Loucy (cell line): ENCODE results near the gene C1orf167.

Source experiments
- H2AFZ ChIP-seq: fragments of 200-600 bp; sonication (generic); 2 replicates; pipeline ENCODE4 v1.6.0; 2016; ENCODE audit warnings: antibody characterized with exemption, mild to moderate bottlenecking, low read length, moderate library complexity
- H3F3A ChIP-seq: fragments of 200-600 bp; 2 replicates; pipeline ENCODE4 v1.6.0; 2016; ENCODE audit warnings: antibody characterized with exemption, low read depth, mild to moderate bottlenecking
- H3K27me3 ChIP-seq: fragments of 200-600 bp; sonication (generic); 2 replicates; pipeline ENCODE4 v1.6.1; 2014; ENCODE audit warnings: low read length, mild to moderate bottlenecking; ENCODE audit not compliant: insufficient read depth, poor library complexity, severe bottlenecking
- H3K36me3 ChIP-seq: fragments of 200-600 bp; sonication (generic); 2 replicates; pipeline ENCODE4 v1.6.1; 2016; ENCODE audit warnings: low read length; ENCODE audit not compliant: insufficient read depth
- H3K4me1 ChIP-seq: fragments of 200-600 bp; sonication (generic); 2 replicates; pipeline ENCODE4 v1.5.1; 2014; ENCODE audit warnings: low read length, mild to moderate bottlenecking; ENCODE audit not compliant: insufficient read depth, poor library complexity, severe bottlenecking
- H3K4me2 ChIP-seq: fragments of 200-600 bp; sonication (generic); 2 replicates; pipeline ENCODE4 v1.6.0; 2014; ENCODE audit warnings: antibody characterized with exemption, low read length, low read depth, mild to moderate bottlenecking; ENCODE audit not compliant: poor library complexity, severe bottlenecking
- H3K4me3 ChIP-seq: fragments of 200-600 bp; sonication (generic); 2 replicates; pipeline ENCODE4 v1.5.1; 2014; ENCODE audit warnings: low read length, mild to moderate bottlenecking, mixed read lengths; ENCODE audit not compliant: poor library complexity, severe bottlenecking
- H3K79me2 ChIP-seq: fragments of 200-600 bp; sonication (generic); 2 replicates; pipeline ENCODE4 v1.6.1; 2014; ENCODE audit warnings: low read length; ENCODE audit not compliant: insufficient read depth
- H3K9ac ChIP-seq: fragments of 200-600 bp; sonication (generic); 2 replicates; pipeline ENCODE4 v1.6.0; 2014; ENCODE audit warnings: mild to moderate bottlenecking, low read depth, low read length, moderate library complexity; ENCODE audit not compliant: poor library complexity, severe bottlenecking
- H3K9me2 ChIP-seq: fragments of 200-600 bp; sonication (generic); replicated peaks from 2 replicates; pipeline ENCODE4 v1.6.1; 2016; ENCODE audit warnings: low read depth, low read length, mixed read lengths
- H3K9me3 ChIP-seq: fragments of 200-600 bp; sonication (generic); 2 replicates; pipeline ENCODE4 v1.6.1; 2014; ENCODE audit warnings: mild to moderate bottlenecking, antibody characterized with exemption, low read length, low read depth; ENCODE audit not compliant: insufficient read depth
- H4K20me1 ChIP-seq: fragments of 200-600 bp; sonication (generic); 2 replicates; pipeline ENCODE4 v1.6.0; 2014; ENCODE audit warnings: antibody characterized with exemption, low read length, mild to moderate bottlenecking; ENCODE audit not compliant: insufficient read depth, poor library complexity, severe bottlenecking
- CTCF ChIP-seq: fragments of 200-600 bp; sonication (generic); conservative IDR thresholded peaks from 2 replicates; pipeline ENCODE4 v1.5.1; 2014; ENCODE audit warnings: mild to moderate bottlenecking, antibody characterized with exemption, low read length
- EZH2phosphoT487 ChIP-seq: fragments of 200-600 bp; IDR thresholded peaks from 2 replicates; pipeline ENCODE4 v1.6.1; 2018; ENCODE audit warnings: antibody characterized with exemption, mild to moderate bottlenecking, moderate library complexity, borderline replicate concordance

The C1orf167 gene

GRCh38 chr1:11796036-11796828, 34.2 kb downstream of the C1orf167 start:
- Histone ChIP-seq H2AFZ (no peak overlapping the region), H3K4me1 (no peaks in the 10 kb centered on the region), H3K9ac (no peak overlapping the region), H3K4me3 (no peak overlapping the region), H3K27me3 (no peaks in the 10 kb centered on the region), H3F3A (no peaks in the 10 kb centered on the region), H3K36me3 (0 out of 2 replicates have a peak, but pooled peaks cover 3% of the 10 kb centered on the region), H4K20me1 (no peaks in the 10 kb centered on the region), H3K9me2 (no peaks in the 10 kb centered on the region), H3K4me2 (no peak overlapping the region), H3K9me3 (no peaks in the 10 kb centered on the region), H3K79me2 (no peaks in the 10 kb centered on the region; the same call in 1 of the 2 replicates)
- TF ChIP-seq CTCF = no peak
- no peak for TF ChIP-seq EZH2phosphoT487

GRCh38 chr1:11797525-11798216, 35.7 kb downstream of the C1orf167 start:
- Histone ChIP-seq H3K79me2 (peaks cover 6% of the 10 kb centered on the region; the same call in 1 of the 2 replicates), H3K9ac (no peak overlapping the region), H3F3A (no peaks in the 10 kb centered on the region), H3K27me3 (no peaks in the 10 kb centered on the region), H4K20me1 (no peaks in the 10 kb centered on the region), H3K4me3 (no peak overlapping the region), H3K9me3 (no peaks in the 10 kb centered on the region), H3K4me1 (peaks cover 10% of the 10 kb centered on the region), H2AFZ (no peak overlapping the region), H3K9me2 (no peaks in the 10 kb centered on the region), H3K4me2 (no peak overlapping the region), H3K36me3 (0 out of 2 replicates have a peak, but pooled peaks cover 3% of the 10 kb centered on the region)
- no peak for TF ChIP-seq EZH2phosphoT487
- TF ChIP-seq CTCF = no peak

GRCh38 chr1:11799099-11799498, 37.1 kb downstream of the C1orf167 start:
- Histone ChIP-seq H3K27me3 (no peaks in the 10 kb centered on the region), H3K4me2 (no peak overlapping the region), H3K9me3 (no peaks in the 10 kb centered on the region), H2AFZ (no peak overlapping the region), H3K9me2 (no peaks in the 10 kb centered on the region), H3K36me3 (0 out of 2 replicates have a peak, but pooled peaks cover 3% of the 10 kb centered on the region), H3K79me2 (peaks cover 6% of the 10 kb centered on the region; the same call in 1 of the 2 replicates), H3K4me3 (no peak overlapping the region), H3K4me1 (peaks cover 22% of the 10 kb centered on the region), H3F3A (no peaks in the 10 kb centered on the region), H4K20me1 (no peaks in the 10 kb centered on the region), H3K9ac (no peak overlapping the region)
- TF ChIP-seq EZH2phosphoT487 (no peak), CTCF (no peak)
